Renal pelvis (tissue), 4 donors: ENCODE data around the gene TRIAP1. TPM values are rescaled to one million over a fixed set of nuclear protein-coding genes. Genes with fewer than 3 reads are reported as not detected.
"Not testable (repeated sequence)": the region's sequence is repeated elsewhere in the genome, so short reads cannot be mapped to it uniquely, and the experiment has no call there.

ENCODE experiments used
- DNase-seq: peaks from one replicate; pipeline ENCODE4 v3.0.0-alpha.2; 2013
- polyA plus RNA-seq, 3 donors: library from polyadenylated mRNA; unstranded; fragments of 120-200 nt; gene quantifications; one replicate each; pipeline ENCODE4 v1.2.1, GENCODE V29; 2013; ENCODE audit not compliant: insufficient read length in 3 of 3

The TRIAP1 gene
- polyA plus RNA-seq, 3 donors: 37.1 to 43.4 (median 41.3) TPM

DNA sequence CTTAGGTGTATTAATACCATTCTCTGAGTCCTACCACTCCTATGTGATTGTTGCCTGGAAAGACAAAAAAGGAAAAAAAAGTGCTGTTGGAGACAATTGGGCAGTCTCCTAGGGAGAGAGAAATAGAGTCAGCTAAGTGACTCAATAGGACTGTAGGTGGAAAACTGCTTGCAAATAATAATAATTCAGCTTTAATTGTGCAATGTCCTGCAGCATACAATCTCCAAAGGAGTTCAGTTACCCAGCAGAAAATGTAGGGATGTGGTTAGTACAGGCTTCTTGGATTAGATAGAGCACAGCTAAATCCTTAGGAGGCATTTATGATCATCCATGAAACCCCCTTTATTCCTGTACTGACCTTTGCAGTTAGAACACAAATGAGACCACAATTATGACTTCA is 26.3 kb upstream of the TRIAP1 start:
- no peak for DNase-seq

DNA sequence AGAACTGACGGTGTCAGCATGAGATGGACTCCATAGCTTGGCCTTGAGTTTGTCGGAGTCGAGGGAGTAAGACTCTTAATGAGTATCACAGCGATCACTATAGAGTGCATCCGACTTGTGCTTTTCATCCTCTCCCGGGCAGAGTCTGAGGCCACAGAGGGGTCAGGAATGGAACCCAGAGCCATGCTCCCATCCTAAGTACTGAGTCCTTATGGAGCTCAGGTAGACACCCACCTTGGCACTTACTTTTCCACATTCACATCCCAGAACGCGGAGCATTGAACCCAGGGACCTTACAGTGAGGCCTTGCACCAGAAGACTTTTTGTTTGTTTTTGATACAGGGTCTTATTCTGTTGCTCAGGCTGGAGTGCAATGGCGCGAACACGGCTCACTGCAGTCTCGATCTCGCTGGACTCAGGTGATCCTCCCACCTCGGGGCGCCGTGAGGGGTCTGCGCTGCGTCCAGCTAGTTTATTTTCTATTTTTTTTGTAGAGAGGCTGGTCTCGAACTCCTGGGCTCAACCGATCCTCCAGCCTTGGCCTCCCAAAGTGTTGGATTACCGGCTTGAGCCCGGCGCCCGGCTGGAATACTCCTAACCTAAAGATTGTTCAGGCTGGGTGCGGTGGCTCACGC is 24.1 kb upstream of the TRIAP1 start:
- peak; percentile 26 for DNase-seq

DNA sequence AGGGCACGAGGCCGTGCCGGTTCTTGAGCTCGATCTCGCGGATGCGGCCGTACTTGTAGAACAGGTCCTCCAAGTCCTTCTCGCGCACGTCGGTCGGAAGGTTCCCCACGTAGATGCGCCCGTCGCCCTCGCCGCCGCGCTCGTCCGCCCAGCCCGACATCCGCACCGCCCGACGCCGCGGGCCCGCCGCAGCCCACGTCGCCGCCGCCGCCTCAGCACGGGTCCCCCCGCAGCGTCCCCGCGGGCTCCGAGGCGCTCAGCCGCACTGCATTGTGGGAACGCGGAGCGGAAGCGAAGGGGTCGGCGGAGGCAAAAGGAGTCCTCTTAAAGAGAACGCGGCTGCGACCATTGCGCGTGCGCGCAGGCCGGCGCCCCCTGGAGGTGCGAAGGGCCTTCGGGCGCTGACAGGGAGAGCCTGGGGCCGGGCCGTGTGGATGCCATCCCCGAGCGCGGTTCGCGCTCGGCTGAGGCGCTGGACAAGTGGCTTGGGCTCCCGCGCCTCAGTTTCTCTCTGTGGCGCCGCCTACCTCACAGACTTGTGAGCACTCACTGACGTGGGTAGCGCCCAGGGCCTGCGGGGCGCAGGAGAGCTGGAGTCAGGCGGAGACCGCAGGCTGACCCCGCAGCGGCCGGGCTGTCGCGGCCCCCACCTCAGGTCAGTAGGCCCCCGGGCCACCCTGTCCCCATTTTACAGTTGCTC is 23.4 kb upstream of the TRIAP1 start, which contains the start of gene SRSF9:
SRSF9 (minus strand) TSS at position 299 of the 700 bp plus-strand sequence; CDS start at position 160, 139 bp downstream.
- DNase-seq: peak; percentile 97

DNA sequence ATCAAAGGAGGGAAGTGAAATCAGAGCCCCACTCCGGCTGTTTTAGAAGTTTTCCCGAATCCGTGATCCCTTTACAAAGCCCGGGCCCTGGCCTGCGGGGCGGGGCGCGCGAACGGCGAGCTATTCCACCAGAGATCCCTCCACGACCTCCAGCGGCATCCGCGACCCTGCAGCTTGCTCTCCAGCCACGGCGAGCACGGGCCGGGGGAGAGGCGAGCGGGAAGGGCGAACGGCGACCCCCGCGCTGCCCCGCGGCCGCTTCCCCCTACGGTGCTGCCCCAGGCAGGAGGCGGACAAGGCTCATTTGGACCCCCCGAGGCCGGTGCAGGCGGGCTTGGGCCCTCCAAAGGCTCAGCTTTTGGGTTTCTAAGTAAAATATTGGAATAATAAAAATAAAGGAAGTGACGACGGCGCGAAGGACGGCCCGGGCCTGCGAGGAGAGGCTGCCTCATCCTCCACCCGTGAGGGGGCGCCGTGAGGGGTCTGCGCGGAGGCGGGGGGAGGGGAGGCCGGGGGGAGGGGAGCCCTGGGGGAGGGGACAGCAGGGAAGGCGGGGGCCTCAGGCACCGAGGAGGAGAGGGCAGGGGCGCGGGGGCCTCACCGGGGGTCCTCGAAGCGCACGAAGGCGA is 22.8 kb upstream of the TRIAP1 start:
- peak; percentile 42 for DNase-seq

DNA sequence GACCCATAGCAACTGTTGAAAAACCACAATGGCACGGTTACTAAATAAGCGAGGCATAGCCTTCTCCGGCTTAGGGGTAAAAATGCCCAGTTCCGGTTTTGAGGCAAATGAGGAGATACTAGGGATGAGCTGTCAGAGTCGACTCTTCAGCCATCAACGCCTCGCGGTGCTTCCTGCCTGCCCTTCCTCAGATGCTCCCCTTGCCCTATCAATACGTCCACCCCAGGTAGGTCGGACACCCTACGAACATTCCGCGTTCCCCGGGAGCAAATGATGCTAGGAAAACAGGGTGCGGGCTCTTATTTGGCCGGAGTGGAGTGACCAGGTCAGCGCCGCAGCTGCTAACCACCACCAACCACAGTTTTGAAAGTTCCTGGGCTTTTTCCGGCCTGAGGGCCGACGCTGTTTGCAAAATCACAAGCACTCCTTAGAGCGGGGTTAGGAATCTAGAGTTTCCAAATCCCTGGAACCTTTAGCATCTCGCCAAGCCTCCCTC is 22.2 kb upstream of the TRIAP1 start:
- DNase-seq: peak; percentile 47

DNA sequence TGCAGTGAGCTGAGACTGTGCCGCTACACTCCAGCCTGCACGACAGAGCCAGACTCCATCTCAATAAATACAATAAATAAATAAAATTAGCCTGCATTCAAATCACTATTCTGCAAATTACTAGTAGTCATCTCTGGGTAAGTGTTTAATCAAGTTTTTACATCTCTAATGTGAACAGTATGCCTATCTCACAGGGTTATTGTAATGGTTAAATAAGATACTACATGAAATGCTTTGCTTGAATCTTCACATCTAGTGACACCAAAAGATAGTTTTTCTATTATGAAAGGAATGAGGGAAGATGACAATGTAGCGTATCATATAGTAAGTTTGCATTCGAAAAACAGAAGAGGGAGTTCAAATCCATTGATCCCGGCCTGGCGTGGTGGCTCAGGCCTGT is 21.3 kb upstream of the TRIAP1 start:
- DNase-seq: no peak

DNA sequence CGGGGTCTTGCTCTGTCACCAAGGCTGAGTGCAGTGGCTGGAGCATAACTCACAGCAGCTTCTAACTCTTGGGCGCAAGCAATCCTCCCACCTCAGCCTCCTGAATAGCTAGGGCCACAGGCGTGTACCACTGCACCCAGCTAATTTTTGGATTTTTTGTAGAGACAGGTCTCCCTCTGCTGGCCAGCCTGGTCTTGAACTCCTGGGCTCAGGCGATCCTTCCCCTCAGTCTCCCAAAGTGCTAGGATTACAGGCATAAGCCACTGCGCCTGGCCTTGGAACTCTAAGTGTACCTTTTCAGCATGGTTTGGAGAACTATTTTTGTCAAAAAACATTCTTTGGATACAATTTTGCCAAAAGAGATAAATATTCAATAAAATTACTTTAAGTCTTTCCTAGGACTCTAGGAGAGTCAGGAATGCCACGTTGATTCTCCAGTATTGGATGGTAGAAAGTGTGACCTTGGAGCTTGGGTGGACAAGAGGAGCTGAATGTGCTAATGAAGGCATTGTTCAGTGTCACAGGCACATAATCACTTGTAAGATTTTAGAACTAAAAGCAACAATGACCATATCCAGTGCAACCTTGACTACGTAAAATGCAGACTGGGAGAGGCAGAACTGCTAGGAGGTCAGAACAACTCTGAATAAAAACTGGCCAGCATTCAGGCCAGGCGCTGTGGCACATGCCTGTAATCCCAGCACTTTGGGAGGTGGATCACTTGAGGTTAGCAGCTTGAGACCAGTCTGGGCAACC is 20.6 kb upstream of the TRIAP1 start:
- DNase-seq: no peak

DNA sequence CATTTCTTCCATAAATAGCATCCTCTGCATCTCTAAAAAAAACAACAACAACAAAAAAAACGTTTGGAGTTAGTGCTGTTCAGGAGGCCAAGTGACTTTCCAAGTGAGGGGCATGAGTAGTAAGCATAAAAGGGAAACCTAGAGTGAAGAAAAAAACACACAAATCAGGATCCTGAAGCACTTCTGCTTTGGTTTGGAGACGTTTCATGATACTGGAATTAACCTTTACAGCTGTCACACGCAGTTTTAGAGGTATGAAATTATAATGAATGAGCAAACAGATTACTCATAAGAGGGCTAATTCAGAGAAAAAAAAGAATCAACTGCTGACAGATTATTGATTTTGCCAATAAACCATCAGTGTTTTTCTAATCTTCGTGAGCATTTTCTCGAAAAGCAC is 19.6 kb upstream of the TRIAP1 start:
- DNase-seq: no peak

DNA sequence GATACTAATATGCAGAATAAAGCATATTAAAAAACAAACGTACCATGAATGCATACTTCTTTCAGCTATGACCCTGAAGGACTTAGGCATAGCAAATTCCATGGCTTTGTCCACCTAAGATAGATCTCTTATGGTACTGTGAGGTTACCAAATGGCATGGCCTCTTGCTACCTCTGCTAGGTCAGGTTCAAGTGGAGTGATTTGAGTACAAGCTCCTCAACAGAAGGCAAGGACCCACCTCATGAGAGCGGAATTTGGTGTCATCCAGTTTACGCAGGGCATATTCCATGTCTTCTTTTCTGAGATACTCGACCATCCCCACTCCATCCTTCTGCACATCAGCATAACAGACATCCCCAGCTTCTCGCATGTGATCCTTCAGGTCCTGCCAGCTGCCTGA is 17.5 kb upstream of the TRIAP1 start:
- no peak for DNase-seq

DNA sequence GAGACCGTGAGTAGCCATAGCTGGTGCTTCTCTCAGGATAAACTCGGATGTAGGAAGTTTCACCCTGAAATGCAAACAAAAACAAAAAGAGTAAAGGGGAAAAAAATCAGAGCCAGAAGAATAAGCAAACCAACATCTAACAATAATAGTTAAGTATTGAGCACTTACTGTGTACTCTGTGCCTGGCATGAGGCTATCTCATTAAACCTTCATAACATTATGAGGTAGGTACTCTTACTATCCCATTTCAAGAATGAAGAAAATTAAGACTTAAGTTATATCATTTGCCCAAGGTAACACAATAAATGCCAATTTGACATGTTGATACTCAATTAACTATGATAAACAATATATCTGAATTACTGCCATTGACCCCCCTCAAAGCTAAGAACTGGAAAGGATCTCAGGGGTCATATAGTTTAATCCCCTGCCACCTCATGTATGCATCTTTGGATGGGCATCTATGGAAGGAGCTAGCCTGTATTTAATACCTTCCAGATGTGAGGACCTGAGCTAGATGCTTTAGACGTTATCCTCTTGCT is 16.0 kb upstream of the TRIAP1 start:
- DNase-seq: no peak

DNA sequence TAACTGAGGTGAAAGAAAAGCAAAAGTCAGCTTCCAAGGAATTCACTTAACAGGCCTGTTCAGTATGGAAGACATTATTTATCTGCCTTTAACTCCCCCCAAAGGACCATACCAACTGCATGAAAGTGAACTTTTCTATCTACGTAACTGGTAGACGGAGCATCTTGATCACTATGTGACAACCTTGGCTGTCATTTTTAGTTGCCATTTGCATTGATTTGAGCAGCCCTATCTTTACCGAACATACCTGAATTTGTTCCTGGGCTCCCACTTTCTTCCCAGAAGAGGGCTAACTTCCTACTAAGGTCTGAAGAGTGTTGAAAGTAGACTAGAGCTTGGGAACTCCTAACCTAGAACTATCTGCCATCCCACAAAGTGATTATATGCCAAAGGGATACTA is 14.0 kb upstream of the TRIAP1 start:
- no peak for DNase-seq

DNA sequence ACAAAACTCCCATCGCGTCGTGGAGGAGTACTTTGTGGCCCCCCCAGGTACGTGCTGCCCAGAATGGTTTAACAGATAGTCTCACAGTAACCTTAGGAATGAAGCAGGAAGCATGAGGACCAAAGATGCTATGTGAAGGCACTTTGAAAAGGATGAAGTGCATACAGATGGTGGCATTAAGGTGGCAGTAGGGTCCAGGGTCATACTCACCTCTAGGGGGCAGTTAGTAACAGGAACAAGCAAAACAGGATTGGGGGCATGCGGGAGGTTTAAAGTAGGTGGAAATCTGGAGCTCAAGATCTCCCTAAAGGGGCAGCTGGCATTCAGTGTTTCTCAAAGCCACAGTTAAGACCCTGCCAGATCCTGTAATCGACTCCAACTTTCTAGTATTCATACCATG is 10.9 kb upstream of the TRIAP1 start:
- DNase-seq: no peak

DNA sequence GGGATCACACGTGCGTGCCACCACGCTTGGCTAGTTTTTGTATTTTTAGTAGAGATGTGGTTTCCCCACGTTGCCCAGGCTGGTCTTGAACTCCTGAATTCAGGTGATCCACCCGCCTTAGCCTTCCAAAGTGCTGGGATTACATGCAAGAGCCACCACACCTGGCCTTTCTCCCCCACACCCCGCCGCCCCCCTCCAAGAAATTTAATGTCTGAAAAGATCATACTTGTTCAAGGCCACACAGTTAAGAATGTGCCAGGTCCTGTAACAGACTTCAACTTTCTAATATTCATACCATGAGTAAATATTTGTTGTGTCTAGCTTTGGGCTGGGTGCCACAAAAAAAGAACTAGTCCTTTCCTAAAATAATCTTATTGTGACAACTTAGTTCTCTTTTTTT is 9.1 kb upstream of the TRIAP1 start:
- no peak for DNase-seq

DNA sequence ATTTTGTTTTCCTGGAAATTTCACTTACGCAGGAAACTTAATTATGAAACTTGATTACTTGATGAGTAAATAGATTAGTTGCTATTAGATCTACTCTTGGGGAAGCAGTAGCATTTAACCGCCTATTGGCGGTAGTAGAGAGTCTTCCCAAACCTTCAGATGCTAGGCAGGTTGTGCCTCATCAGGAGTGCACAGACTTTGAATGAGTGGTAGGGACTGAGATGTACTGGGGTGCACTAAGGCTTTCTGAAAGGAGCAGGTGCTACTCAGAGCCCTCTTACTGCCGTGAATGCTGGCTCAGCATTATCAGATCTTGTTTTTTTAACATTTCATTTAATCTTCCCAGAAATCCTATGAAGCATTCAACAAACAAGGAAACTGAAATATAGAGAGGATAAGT is 7.8 kb upstream of the TRIAP1 start:
- DNase-seq: no peak

DNA sequence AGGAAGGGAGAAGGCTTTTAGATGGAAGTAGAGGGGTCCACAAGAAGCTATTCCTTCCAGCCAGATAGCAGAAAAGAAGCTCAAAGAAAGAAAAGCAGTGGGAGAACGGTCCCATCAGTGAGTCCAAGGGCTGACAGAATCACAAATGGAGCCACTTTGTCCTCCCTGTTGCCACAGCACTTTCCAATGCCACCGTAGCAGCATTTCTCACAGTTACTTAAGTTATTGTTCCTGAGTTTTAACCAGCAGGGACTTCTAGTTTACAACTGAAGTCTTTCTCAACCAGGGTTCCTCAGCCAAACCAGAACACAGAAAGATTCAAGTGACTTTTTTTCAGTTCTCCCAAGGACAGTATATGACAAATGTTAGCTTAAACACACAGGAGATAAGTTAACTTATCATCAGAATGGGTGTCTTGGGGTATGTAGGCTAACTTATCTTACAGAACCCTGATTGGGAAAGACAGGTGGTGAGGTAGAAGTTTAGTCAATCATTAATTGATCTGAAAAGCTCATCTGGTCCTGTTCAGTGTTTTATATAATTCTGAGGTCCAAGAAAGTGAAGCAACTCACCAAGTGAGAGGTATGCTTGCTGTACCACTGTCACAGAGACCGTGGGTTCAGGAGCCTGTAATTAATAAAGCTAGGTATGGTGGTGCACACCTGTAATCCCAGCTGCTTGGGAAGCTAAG is 7.0 kb upstream of the TRIAP1 start:
- DNase-seq: no peak

DNA sequence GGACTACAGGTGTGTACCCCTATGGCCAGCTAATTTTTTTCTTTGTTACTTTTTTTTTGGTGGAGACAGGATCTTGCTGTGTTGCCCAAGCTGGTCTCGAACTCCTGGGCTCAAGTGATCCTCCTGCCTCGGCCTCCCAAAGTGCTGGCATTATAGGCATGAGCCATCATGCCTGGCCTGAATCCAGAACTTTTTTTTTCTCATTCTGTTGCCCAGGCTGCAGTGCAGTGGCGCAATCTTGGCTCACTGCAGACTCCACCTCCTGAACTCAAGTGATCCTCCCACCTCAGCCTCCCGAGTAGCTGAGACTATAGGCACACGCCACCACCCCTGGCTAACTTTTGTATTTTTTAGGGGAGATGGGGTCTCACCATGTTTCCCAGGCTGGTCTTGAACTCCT is 6.3 kb upstream of the TRIAP1 start:
- DNase-seq: not testable (repeated sequence)

DNA sequence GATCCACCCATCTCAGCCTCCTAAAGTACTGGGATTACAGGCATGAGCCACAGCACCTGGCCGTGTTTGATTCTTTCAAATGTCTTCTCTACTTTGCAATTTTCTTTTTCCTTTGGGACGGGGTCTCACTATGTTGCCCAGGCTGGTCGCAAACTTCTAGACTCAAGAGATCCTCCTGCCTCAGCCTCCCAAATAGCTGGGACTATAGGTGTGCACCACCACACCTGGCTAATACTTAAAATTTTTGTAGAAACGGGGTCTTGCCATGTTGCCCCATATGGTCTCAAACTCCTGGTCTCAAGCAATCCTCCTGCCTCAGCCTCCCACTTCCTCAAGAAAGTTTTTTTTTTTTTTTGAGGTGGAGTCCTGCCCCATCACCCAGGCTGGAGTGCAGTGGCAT is 1.8 kb upstream of the TRIAP1 start:
- no peak for DNase-seq

DNA sequence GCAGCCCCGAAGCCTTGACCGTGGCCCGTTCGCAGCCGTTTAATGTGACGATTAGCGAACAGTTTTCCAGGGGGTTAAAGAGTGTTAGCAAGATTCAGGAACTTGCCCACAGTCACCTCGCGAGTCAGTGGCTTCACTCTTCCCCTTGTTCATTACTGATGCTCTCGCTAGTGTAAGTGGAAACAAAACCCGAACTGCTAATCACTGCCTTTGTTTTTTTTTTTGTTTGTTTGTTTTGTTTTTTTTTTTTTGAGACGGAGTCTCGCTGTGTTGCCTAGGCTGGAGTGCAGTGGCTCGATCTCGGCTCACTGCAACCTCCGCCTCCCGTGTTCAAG is 627 bp upstream of the TRIAP1 start:
- DNase-seq: not testable (repeated sequence)

DNA sequence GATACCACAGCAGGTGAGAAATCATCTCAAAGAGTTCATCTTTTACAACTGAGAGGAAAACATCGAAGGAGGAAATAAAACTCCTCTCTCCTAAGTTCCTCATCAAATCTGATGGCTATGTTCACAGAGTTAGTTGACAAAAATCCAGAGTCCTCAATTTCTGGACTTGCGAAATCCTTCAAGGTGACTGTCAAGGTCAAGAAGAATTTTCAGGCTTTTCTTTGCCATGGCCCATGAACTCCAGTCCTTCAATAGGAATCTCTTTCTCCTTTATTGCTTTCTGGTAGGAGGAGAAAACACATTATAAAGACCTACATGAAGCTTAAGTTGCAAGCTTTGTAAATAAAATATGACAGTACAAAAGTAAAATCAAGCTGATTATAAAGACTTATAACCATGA is 1.5 kb downstream of the TRIAP1 start:
- no peak for DNase-seq

DNA sequence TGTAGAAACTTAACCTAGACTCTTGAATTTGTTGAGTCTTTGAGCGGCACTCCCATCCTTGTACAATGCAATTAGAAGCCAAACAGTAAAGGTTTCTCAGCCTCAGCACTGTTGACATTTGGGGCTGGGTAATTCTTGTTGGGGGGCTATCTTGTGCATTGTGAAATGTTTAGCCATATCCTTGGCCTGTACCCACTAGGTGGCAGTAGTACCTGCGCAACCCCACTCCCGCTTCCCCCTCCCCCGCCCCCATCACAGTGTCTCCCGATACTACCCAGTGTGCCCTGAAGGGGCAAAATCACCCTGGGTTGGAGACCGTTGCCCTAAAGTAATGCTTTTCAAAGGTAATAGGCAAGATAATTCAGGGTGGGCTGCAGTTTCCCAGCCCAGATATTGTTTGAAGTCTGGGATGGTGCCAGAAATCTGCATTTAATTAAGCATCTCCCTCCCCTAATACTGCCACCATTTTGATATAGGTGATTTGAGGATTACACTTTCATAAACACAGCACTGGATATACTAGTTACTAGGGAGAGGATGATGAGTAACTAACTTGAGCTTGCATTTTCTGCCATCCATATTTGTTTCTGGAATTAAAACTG is 6.4 kb downstream of the TRIAP1 start:
- DNase-seq: peak; percentile 53
